ENCODE data around the gene GIPC1.

Gene GIPC1

DNA sequence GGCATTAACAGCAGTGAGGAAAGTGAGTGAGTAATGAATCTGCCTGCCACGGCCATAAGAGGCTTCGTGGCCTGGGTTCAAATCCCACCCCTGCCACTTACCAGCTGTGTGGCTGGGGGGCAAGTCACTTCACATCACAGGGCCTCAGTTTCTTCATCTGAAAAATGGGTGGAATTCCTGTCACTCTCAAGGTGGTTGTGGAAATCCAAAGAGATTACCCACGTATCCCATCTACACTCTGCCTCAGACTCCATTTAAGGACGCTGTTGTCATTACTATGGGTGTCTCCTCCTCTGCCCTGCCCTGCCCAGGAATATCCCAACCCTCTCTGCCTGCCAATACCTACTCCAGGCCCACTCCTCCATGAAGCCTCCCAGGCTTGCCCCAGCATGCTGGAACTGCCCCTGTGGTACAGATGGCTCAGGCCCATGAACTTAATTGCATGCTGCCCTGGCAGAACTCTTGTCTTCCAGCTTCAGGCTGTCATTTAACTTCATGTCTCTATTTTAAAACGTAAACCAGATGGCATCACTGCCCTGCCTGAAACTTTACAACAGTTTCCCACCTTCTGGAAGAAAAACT is 3.1 kb downstream of the GIPC1 start:
- DNase-seq: no peak

DNA sequence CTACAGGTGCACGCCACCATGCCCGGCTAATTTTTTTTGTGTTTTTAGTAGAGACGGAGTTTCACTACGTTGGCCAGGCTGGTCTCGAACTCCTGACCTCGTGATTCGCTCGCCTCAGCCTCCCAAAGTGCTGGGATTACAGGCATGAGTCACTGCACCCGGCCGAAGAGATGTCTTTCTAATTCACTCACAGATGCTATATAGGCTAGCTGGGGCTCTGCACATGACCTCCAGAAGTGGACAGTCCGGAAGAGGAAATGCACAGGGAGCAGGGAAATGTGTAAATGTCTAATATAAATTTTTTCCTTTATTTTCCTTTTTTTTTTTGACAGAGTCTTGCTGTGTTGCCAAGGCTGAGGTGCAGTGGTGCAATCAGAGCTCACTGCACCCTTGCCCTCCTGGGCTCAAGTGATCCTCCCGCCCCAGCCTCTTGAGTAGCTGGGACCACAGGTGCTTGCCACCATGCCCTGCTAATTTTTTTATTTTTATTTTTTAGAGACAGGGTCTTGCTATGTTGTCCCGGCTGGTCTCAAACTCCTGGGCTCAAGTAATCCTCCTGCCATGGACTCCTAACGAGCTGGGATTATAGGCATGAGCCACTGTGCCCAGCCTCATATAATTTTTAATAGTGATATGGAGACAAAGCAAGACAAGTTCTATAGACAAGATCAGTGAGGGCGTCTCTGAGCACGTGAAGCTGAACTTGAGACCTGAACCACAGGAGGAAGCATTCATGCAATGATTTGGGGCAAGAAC is 8.4 kb downstream of the GIPC1 start:
- DNase-seq: no peak

DNA sequence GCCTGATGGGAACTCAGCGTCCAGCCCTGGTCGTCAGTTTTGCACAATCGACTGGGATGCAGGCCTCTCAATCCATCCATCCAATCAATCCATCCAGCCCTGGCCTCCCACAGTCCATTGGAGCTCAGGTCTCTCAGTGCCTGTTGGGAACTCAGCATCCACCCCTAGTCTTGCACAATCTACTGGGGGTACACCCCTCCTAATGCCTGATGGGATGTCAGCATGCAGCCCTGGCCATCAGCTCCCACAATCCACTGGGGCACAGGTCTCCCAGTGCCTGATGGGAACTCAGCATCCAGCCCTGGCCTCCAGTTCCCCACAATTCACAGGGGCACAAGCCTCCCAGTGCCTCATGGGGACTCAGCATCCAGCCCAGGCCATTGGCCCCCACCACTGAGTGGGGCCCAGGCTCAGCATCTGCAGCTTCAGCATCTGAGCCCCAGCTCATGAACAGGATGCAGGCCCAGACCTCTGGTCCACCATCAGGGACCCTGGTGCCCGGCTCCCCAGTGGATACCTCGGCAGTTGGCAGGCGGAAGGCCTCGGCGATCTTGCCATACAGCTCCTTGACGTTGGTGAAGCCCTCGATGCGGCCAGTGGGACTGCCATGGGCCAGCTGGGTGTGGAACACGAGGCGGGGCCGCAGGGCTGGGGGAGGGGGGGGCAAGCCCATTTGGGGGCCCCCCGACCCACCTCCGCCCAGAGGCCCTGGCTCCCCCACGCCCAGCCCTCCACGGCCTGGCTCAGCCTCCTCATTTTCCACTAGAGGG is 13.6 kb downstream of the GIPC1 start:
- no peak for DNase-seq

DNA sequence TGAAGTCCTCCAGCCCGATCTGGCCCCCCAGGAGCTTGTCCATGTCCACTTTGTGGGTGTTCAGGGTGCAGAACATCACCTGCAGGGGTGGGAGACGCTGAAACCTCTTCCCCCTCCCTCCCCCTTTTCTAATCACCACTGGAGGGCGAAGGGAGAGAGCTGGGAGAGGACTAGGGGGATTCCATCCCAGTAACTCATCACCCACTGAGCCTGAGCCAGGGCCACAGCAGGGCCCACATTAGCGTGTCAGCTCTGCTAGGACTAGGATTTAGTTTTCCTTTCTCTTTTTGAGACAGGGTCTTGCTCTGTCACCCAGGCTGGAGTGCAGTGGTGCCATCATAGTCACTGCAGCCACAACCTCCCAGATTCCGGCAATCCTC is 15.2 kb downstream of the GIPC1 start:
- no peak for DNase-seq

DNA sequence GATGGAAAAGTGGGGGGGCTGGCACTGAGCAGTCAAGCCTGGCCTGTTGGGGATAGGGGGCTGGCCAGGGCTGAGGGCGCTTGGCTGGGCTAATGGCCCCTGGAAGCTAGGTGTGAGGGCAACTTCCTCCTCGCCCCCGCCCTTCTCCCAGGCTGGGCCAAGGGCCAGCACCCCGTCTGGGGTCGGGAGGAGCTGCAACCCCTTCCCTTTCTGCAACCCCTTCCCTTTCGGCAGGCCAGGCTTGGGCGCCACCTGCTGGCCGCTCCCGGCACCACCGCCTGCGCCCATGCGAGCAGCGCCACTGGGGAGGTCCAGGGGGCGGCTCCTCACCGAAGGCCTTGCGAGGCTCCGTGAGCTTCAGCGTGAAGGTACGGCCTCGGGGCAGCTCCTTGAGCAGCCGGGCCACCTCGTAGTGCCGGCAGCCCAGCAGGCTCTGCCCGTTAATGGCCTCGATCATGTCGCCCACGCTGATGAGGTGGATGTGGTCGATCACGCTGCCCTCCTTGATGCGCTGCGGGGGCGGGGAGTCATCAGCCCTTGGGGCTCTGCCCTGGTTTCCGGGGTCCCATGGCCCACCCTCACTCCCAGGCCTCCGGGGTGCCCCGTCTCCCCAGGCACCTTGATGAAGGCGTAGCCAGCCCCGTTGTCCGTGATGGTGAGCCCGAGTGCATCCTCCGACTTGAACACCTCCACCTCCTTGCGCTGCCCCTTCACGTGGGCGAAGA is 15.8 kb downstream of the GIPC1 start:
- DNase-seq: no peak

DNA sequence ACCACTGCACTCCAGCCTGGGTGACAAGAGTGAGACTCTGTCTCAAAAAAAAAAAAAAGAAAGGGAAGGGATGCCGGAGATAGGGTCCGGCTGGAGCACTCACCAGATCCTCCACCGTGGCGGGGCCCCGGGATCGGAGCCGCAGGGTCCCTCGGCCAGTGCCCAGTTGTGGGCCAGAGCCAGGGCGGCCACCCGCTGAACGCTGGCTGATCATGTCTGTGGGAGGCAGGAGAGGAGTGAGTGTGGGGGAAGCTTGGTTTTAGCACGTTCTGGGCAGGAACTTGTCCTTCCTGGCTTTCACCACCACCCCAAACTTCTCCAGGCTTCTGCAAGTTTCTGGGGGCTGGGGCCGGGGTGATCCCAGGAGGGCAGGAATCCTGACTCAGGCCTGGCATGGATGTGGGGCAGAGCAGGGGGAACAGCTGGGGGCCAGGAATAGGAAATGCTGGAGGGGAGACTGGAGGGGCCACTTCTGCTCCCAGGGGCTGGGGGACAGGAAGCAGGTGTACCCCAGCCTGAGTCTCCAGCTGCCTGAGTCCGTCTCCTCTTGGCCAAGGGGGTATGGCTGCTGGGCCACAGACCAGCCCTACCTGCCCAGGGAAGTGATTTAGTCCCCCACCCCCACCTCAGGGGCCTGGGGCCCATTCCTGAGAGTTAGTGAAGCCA is 16.5 kb downstream of the GIPC1 start:
- no peak for DNase-seq

DNA sequence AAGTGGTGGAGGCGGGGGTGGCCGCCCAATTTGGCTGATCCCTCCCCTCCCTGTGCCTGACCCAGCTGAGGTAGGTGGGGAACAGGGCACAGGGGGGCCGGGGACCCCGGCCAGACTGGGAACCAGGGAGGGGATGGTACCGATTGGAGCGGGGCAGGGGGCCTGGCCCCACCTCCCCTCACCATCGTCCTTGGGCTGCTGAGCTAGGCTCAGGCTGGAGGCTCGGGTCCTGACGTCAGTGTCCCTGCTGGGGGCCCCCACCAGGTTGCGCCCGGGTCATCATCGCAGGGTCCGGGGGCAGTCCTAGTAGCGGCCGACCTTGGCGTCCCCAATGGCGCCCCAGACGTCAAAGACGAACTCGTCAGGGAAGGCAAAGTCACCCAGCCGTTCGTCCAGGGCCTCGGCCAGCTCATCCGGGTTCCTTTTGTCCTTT is 17.8 kb downstream of the GIPC1 start:
- DNase-seq: no peak

DNA sequence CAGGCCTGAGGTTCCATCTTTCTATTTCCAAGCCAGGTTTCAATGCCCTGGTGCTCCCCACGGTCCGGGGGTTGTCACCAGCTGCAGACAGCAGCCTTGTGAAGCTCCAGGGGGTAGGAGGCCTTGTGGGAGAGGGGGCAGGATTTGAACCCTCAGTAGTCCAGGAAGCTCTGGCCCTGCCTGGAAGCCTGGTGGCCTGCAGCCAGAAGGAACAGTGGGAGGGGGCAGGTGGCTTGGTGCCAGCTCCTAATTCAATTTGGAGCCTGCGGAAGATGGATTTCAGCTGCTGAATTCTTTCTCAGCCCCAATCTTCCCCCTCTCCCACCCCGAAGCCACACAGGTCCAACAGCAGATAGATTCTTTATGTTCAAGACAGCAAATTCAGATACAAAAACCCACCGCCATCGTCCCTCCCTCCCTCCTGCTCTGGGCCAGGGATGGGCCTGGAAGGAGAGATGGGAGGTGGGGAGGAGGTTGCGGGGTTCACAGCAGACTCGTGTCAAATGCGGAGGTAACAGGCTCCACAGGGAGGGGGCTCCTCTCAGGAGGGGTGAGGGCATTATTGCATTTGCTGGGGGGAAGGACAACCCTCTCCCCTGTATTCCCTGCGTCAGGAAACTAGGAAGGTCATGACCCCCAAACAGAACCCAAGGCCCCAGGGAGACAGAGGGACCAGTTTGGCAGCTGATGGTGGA is 18.4 kb downstream of the GIPC1 start:
- DNase-seq: no peak

DNA sequence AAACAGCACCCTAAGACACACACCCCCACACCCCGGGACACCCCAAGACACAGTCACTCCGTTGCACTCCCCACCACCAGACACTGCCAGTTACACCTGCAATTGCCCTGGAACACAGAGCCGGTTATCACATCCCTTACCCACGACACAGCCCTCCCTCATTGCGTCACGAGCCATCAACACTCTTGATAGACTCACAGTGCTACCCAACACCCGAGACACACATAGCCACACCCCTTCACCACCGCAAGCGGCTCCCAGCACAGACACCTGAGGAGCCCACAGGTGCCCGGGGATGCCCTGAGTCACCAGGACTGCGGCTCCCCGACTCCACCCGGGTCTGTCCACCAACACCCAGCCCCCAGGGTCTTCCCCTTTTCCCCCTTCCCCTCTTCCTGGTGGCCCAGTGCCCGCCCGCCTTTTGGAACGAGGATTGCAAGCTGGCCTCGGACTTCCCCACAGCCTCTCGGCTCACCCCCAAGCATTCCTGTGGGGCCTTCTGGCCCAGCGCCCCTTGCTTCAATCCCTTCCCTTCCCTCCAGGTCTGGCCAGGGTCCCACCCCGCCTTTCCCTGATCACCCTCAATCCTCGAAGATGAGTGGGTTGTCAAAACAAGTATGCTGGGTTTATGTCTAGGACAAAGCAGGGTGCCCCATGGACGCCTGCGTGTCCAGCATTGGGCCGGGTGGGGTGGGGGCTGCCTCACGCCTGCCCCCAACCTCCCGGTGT is 19.1 kb downstream of the GIPC1 start:
- no peak for DNase-seq

DNA sequence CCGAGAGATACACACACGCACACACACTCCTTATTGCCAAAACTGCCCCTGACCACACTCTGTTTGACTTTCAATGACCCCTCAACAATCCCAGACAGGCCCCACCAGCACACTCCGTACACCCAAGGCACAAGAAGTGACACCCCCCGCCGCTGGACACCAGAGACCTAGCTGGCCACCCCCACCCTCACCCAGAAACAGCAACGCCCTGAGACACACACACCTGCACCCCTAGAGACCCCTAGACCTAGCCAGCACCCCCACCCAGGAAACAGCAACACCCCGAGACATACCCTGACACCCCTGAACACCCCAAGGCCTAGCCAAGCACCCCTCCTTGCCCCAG is 19.6 kb downstream of the GIPC1 start:
- no peak for DNase-seq

DNA sequence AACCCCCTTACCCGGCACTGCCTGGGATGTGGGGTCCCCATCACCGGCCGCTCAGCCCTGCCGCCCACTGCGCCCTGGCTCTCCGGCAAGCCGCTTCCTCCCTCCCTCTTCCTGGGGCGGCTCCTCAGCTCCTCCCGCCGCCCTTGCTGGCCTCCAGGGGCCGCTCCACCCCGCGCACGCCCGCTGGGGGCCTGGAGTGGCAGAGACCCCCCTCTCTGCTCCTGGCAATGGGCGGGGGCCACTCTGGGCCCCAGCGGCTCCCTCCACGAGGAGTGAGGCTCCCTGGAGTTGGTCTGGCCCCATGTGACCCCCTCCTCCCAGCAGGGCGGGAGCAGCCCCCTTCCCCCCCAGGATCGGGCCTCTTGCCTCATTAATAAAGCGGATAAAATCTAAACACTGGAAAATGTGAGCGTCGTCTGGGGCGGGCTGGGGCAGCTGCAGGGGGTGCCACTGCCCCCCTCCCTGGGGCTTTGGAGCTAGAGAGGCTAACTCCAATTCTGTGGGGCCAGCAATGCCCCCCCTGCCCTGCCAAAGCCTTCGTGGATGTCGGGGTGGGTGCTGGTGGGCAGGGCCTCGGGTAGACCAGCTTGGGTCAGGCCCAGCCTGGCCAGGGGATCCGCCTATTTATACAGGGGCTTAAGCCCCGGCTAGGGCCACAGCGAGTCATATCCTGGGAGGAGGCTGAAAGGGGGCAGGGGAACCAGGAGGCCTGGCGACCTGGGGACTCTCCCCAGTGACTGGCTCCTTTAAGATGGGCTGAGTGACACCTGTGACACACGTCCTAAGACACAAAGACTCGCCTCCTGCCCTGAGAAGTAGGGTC is 20.5 kb downstream of the GIPC1 start, which contains the start of gene PTGER1:
Gene PTGER1, minus strand, starts transcription at position 104 of the 823 bp plus-strand sequence. CDS start 1,034 bp downstream, outside the sequence.
- no peak for DNase-seq

DNA sequence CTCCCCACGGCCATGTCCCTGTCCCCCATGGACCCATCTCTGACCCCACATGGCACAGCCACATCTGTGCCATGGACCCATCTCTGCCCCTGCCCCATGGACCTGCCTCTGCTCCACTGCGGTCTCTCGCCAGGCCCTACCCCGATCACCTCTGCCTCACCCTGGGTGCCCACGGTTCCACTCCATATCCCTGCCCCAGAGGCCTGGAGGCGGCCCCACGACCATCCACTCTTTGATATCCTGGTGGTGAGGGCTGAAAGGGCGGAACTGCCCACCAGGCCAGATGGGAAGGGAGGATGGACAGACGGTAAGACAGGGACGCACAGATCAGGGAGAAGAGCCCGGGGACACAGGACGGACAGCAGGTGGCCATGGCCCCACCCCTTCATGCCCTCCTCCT is 21.1 kb downstream of the GIPC1 start:
- no peak for DNase-seq

DNA sequence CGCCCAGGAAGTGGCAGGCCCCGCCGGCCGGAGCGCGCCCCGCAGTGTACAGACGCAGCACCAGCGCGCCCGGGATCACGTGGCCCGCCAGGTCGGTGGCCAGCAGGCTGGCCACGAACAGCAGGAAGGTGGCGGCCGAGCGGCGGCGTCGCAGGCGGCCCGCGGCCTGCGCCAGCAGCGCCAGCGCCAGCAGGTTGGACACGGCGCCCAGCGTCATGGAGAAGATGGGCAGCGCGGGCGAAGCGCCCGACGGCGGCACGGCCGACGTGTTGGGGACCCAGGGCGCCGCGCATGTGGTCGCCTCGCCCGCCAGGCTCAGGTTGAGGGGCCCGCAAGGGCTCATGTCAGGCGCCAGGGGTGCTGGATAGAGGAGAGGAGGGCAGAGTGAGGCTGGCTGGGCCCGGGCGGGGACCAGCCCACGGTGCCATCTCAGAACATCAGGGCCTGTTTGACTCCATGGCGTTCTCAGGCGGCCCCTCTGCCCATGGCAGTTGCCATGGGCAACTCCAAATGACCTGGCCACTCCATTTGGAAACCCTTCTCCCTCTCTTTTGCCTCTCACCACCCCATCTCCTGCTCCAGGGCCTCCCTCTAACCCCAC is 21.8 kb downstream of the GIPC1 start:
- DNase-seq: peak in 1 of 2 donors; percentile 9

DNA sequence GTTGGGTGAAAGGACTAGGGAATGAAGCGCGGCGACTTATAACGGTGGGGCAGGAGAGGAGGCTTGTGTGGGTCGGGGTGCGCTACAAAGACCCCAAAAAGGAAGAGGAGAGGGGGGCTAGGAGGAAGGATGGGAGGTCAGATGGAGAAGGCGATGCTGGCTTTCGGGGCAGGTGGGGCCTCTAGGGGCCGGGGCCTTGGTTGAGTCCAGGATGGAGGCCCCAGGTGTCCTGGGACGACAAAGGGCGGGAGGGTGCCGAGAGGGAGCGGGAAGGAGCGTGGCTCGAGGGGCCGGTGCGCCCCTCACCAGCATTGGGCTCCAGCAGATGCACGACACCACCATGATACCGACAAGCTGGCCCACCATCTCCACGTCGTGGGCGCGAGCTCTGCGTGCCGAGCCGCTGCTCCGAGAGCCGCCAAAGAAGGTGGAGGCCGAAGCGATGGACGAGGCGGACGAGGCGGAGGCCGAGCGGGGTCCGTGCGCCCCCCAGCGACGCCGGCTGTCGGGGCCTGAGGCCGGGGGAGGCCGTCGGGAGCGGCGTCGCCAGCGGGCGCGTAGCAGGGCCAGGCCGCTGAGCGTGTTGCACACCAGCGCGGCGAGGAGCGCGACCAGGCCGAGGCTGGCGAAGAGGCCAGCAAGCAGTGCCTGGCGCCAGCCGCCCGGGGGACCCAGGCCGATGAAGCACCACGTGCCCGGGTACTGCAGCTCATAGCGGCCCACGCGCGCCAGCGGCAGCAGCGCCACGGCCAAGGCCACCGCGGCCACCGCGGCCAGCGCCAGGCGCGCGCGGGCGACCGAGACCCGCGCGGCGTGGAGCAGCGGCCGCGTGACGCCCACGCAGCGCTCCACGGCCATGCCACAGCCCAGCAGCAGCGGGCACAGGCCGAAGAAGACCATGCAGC is 22.6 kb downstream of the GIPC1 start:
- no peak for DNase-seq

DNA sequence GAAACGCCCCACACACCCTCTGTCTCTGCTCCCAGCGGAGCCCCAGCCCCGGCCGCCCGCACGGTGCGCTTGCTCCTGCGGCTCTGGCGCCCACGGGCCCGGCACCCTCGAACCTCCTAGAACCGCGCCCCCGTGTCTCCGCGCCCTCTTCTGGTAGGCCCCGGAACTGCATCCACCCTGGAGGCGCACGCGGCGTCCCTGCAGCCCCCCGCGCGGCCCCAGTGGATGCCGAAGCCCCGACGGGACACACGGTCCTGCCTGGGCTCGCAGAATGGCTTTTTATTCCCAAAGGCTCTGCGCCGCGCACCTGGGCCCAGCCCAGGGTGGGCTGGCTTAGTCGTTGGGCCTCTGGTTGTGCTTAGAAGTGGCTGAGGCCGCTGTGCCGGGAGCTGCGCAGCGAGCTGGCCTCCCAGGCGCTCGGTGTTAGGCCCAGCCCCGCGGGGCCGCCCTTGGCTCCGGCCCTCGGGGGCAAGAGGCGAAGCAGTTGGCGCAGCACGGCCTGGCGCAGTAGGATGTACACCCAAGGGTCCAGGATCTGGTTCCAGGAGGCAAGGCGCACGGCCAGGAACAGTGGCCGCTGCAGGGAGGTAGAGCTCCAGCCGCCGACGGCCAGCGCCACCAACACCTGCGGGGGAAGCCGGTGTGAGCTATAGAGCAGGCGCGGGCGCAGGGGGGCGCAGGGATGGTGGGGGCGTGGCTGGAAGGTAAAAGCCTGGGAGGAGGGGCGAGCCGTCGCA is 23.6 kb downstream of the GIPC1 start:
- DNase-seq: peak in 1 of 2 donors; percentile 53

DNA sequence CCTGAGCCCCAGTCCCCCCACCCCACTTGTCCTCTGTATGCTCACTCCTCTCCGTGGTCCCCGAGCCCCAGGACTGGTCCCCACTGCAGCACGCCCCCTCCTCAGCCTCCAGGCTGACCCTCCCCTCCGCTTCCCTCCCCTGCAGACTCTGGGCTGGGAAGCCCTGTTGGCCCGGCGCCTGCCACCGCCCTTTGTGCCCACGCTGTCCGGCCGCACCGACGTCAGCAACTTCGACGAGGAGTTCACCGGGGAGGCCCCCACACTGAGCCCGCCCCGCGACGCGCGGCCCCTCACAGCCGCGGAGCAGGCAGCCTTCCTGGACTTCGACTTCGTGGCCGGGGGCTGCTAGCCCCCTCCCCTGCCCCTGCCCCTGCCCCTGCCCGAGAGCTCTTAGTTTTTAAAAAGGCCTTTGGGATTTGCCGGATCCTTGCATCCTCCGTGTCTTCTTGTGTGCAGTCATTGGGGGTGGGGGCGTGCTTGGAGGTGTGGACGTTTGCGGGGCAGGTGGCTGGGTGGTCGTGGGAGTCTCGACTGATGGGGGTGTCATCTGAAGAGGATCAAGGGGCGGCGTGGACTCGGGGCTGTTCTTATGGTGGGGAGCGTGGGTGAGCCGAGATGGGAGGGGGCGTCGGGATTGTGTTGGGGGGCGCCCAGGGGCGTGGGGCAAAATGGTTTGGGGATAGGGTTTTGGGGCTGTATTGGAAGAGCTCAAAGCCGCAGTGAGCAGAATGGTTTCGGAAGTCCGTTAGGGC is 24.3 kb downstream of the GIPC1 start:
- DNase-seq: no peak
